Stimulated activated CD4-positive, alpha-beta T cell treated with anti-CD3 and anti-CD28 coated beads, TNF-alpha, amount 100 ng/mL, for 24 hours (primary cell): ENCODE data around the gene TRPM4.

ENCODE experiments used
- DNase-seq, 3 experiments: peaks; one replicate each; pipeline ENCODE4 v3.0.0-alpha.2; 2020; ENCODE audit warnings: low read depth in 3 of 3

The TRPM4 gene

DNA sequence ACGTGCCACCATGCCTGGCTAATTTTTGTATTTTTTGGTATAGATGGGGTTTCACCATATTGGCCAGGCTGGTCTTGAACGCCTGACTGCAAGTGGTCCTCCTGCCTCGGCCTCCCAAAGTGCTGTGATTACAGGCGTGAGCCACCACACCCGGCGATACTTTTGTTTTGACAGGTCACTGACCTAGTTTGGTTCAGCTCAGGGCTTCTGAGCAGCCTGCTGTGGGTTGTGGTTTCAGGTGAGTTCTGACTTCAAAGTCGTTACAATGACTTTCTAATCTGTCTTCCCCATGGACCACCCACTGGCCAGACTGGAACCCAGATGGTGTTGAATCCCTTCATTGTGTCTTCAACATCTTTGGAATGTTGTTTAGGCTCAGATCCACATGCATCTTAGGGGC is 73.8 kb downstream of the TRPM4 start:
- peak in 1 of 3 experiments; percentile 19 for DNase-seq

DNA sequence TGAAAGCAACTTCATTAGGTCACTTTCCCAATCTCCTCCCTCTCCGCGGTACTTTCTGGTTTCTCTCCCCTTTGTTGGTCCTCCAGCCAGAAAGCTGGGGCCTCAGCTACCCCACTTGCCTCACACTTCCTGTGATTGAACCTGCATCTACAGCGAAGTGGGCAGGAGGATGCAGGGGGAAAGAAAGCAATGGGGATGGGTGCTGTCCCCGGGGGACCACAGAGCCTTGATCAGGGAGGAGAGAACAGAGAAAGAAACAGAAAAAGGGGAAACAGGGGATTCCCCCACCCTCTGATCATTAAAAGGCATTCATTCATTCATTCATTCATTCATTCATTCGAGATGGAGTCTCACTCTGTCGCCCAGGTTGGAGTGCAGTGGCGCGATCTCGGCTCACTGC is 74.2 kb downstream of the TRPM4 start:
- DNase-seq: no peak

DNA sequence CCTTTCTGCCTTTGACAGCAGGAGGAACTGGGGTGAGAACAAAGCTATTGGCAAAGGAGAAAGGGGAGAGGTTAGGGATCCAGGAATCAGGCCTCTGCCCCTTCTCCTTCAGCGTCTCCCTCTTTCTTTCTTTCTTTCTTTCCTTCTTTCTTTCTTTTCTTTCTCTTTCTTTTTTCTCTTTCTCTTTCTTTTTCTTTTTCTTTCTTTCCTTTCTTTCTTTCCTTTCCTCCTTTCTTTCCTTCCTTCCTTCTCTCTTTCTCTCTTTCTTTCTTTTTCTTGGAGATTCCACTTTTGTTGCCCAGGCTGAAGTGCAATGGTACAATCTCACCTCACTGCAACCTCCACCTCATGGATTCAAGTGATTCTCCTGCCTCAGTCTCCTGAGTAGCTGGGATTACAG is 75.6 kb downstream of the TRPM4 start:
- DNase-seq: no peak

DNA sequence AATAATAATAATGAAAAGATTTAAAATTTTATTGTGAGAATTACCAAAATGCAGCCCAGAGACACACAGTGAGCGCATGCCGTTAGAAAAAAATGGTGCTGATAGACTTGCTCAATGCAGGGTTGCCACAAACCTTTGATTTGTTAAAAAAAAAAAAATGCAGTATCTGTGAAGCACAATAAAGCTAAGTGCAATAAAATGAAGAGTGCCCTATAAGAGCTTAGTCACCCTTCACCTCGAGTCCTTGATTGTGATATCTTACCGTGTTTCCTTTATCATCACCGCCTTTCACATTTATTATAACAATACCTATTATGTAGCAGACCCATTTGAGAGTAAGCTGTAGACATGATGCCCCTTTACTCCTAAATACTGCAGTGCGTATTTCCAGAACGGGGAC is 84.2 kb downstream of the TRPM4 start:
- DNase-seq: no peak

DNA sequence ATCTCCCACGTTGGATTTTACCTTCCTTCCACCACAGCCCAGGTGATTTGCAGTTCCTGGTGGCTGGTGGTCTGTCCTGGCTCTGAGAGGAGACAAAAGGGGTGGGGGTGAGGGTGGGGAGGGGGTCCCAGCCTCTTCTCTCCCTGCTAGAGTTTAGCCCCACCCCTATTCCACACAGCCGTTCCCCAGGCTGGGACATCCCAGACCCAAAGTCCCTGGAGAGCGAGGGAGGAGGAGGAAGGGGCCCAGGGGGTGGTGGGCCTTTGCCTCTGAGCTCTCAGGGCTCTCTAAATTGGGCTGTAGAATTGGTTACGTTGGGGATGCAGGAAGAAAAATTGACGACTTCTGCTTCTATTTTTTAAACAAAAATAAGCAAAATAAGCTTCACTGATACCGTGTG is 85.5 kb downstream of the TRPM4 start:
- DNase-seq: no peak

DNA sequence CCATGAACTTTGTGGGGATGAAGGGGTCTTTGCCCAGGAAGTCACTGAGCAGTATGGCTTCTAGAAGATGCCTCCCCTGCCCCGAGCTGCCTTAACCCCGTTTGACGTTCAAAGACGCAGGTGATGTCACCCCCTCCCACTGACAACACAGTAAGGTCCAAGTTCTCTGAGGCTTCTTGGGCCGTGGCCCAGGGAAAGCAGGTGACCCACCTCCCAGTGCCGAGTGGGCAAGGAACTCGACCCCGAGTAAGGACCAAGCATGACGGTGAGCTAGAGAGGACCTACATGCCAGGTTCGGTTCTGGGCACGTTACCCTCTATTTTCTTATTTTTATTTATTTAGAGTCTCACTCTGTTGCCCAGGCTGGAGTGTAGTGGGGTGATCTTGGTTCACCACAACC is 86.1 kb downstream of the TRPM4 start:
- DNase-seq: no peak

DNA sequence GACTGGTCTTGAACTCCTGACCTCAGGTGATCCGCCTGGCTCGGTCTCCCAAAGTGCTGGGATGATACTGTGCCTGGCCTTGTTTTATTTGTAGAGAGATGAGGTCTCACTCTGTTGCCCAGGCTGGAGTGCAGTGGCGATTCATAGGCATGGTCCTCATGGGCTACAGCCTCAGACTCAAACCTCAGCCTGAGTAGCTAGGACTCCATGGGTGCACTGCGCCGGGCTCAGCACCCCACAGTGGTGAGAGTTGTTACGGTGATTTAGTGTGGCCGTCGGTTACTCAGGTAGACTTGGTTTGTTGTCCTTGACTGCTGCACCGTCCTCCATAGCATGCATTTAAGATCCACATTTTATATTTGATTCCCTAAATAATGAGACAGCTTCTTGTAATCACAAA is 86.7 kb downstream of the TRPM4 start:
- no peak for DNase-seq

DNA sequence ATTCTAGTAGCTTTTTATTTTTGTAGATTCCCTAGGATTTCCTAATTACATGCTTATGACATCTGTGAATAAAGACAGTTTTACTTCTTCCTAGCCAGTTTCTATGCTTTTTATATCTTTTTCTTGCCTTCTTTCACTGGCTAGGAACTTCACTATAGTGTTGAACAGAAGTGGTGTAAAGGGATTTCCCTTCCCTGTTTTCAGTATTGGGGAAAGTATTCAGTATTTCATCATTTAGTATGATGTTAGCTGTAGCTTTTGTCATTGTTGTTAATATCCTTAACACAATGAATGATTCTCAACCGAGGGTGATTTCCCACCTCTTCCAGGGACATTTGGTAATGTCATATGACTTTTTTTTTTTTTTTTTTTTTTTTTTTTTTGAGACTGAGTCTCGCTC is 90.1 kb downstream of the TRPM4 start:
- DNase-seq: no peak

DNA sequence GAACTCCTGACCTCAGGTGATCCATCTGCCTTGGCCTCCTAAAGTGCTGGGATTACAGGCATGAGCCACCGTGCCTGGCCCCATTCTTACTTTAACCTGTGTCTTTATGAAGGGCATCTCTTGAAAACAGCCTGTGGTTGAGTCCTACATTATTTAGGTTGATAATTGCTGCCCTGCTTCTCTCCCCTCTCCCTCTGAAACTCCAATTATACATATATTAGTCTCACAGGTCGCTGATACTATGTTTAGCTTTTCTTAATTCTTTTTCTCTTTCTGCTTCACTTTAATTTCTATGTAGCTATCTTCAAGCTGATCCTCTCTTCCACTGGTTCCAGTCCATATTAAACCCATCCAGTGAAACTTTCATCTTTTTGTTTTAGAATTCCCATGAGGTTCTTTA is 92.3 kb downstream of the TRPM4 start:
- DNase-seq: no peak

DNA sequence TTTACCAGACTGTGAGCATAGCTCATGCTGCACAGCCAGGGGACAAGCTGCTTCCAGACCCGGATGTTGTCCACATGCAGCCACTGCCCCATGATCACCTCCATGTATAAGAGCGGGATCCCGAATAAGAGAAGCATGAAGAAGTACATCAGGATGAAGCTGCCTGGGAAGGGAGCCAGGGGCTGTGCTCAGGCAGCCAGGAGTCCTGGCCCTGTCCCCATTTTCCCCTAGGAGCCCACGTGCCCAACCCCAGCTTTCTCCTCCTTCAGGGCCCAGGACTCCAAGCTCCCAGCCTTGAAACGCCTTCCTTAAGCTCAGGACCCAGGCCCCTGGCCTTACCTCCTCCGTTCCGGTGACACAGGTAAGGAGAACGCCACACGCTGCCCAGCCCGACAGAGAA is 98.1 kb downstream of the TRPM4 start:
- DNase-seq: no peak

DNA sequence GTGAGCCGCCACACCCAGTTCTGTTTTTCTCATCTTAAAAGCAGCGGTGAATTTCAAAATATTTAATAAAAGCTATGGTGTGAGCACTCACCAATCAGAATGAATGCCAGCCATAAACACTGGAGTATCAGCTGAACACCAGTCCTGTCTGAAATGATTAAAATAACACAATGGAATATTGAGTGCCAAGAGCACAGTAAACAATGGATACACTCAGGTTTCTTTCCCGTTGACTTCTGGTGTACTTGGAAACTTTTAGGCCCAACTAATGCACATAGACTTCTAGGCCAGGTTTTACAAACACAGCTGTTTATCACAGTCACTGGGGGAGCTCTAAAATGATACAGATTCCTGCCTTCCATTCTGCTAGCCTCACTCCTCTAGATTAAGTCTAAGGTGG is 99.1 kb downstream of the TRPM4 start:
- no peak for DNase-seq
